NCI-H2029 treated with DMSO at 0.1 percent for 48 hours (cell line): ENCODE results near the gene HSP90B1.

ENCODE experiments used
- DNase-seq: peaks from one replicate; lab custom pipeline; 2025; lab: John Stamatoyannopoulos, UW

Gene HSP90B1

GRCh38 chr12:103975368-103975767 is 45.2 kb downstream of the HSP90B1 start:
- DNase-seq: no peak

GRCh38 chr12:103978384-103978982 is 48.3 kb downstream of the HSP90B1 start:
- no peak for DNase-seq

- no peak for DNase-seq
These were observed 56.6 kb downstream of the HSP90B1 start for GRCh38 chr12:103986829-103987228.

- DNase-seq: peak; percentile 88
These were observed 64.0 kb downstream of the HSP90B1 start for GRCh38 chr12:103994235-103994634.

- DNase-seq: no peak
These were observed 66.4 kb downstream of the HSP90B1 start for GRCh38 chr12:103996595-103996994.

- no peak for DNase-seq
These were observed 67.2 kb downstream of the HSP90B1 start for GRCh38 chr12:103997286-103997900.
